SU-DHL-6 (cell line): ENCODE data around the gene STEAP3.

Experiments
- H2AFZ ChIP-seq: fragments of 200-600 bp; sonication (generic); 2 replicates; pipeline ENCODE4 v1.6.1; 2014; ENCODE audit warnings: low read depth, mild to moderate bottlenecking, moderate library complexity, mixed read lengths, antibody characterized with exemption, low read length; ENCODE audit not compliant: severe bottlenecking
- H3F3A ChIP-seq: fragments of 200-600 bp; shearing (Covaris generic); 2 replicates; pipeline ENCODE4 v1.6.0; 2016; ENCODE audit warnings: antibody characterized with exemption, mild to moderate bottlenecking; ENCODE audit not compliant: insufficient read depth
- H3K27ac ChIP-seq: fragments of 200-600 bp; sonication (generic); 2 replicates; pipeline ENCODE4 v1.5.1; 2016; ENCODE audit warnings: low read depth, mild to moderate bottlenecking, low read length, moderate library complexity, mixed read lengths
- H3K27me3 ChIP-seq: fragments of 200-600 bp; sonication (generic), shearing (Covaris generic); 2 replicates; pipeline ENCODE4 v1.6.0; 2014; ENCODE audit warnings: mild to moderate bottlenecking, low read length
- H3K36me3 ChIP-seq: fragments of 200-600 bp; sonication (generic); 2 replicates; pipeline ENCODE4 v1.6.1; 2014; ENCODE audit warnings: mild to moderate bottlenecking, low read length, mixed read lengths
- H3K4me2 ChIP-seq: fragments of 300-600, 200-600 bp; shearing (Covaris generic), sonication (generic); 2 replicates; pipeline ENCODE4 v1.6.0; 2014; ENCODE audit warnings: low read length, low read depth, mild to moderate bottlenecking; ENCODE audit not compliant: poor library complexity, severe bottlenecking
- H3K4me3 ChIP-seq: fragments of 200-600 bp; sonication (generic); 2 replicates; pipeline ENCODE4 v1.5.1; 2014; ENCODE audit warnings: antibody characterized with exemption, low read length, mild to moderate bottlenecking, mixed read lengths; ENCODE audit not compliant: insufficient read depth, poor library complexity, severe bottlenecking
- H3K79me2 ChIP-seq: fragments of 200-600 bp; sonication (generic); 2 replicates; pipeline ENCODE4 v1.6.1; 2014; ENCODE audit warnings: mild to moderate bottlenecking, low read length, moderate library complexity; ENCODE audit not compliant: insufficient read depth
- H3K9ac ChIP-seq: fragments of 200-600 bp; sonication (generic); 2 replicates; pipeline ENCODE4 v1.7.0; 2014; ENCODE audit warnings: mild to moderate bottlenecking, low read length
- H3K9me2 ChIP-seq: fragments of 200-600 bp; sonication (generic); replicated peaks from 2 replicates; pipeline ENCODE4 v1.6.1; 2014; ENCODE audit warnings: low read length; ENCODE audit not compliant: insufficient read depth
- H3K9me3 ChIP-seq: fragments of 200-600 bp; sonication (generic); 2 replicates; pipeline ENCODE4 v1.6.1; 2014; ENCODE audit warnings: low read length, mixed read lengths; ENCODE audit not compliant: insufficient read depth
- H4K20me1 ChIP-seq: fragments of 200-600 bp; sonication (generic); 2 replicates; pipeline ENCODE4 v1.6.1; 2014; ENCODE audit warnings: low read depth, mild to moderate bottlenecking, antibody characterized with exemption, low read length, moderate library complexity, mixed read lengths
- CTCF ChIP-seq: fragments of 200-600 bp; sonication (generic); IDR thresholded peaks from one replicate; pipeline ENCODE4 v1.5.1; 2017; ENCODE audit warnings: antibody characterized with exemption, mild to moderate bottlenecking, low read length, moderate library complexity; ENCODE audit not compliant: insufficient read depth, poor library complexity, severe bottlenecking
- EZH2phosphoT487 ChIP-seq: fragments of 200-600 bp; sonication (generic), shearing (Covaris generic); conservative IDR thresholded peaks from 2 replicates; pipeline ENCODE4 v1.6.1; 2018; ENCODE audit warnings: mild to moderate bottlenecking, antibody characterized with exemption, low read length, moderate library complexity, mixed read lengths

The STEAP3 gene

DNA sequence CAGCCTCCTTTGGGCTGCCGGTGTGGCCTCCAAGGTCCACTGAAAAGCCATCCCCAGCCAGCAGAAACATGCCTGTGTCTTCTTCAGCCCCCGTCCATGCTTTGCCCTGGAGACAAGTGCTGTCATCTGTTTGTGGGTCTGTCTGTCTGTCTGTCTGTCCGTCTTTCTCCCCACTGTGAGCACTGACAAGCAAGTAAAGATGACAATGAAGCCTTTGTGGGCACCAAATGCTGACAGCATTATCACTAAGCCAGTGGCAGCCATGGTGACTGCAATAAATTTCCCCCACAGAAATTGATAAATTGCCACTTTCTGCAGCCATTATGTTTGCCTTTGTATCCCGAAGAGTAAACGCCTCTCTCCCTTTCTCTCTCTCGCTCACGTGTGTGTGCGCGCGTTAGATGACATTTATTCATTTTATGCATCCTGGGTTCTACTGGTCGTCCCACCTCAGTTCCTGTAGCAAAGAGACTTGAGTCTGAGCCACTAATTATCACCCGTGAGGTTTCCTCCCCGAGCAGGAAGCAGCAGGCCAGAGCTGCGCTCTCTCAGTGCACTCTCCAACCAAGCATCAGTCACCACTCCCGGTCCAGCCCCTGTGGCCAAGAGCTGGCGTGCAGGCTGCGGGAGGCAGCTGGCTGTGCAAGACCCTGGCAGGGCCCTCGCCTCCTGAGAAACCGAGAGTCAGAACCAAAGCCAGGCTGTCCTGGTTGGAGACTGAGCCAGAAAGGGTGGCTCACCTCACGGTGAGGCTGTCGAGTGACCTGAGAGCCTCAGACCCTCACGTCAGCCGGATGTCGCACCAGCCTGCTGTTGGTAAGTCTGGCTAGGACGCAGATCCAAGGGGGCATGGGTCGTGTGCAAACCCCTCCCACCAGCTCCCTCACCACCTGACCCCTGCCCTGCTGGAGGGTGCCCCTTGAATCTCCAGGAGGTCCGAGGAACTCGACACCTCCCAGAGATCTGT lies 6.9 kb downstream of the STEAP3 start:
- Histone ChIP-seq H2AFZ (no peak overlapping the region), H3K4me3 (no peak overlapping the region), H3K4me2 (no peak overlapping the region), H3K27ac (no peak overlapping the region), H3K27me3 (no peaks in the 10 kb centered on the region), H3F3A (no peaks in the 10 kb centered on the region), H3K79me2 (no peaks in the 10 kb centered on the region), H3K9me2 (no peaks in the 10 kb centered on the region), H3K9me3 (no peaks in the 10 kb centered on the region), H3K9ac (no peak overlapping the region), H3K36me3 (no peaks in the 10 kb centered on the region), H4K20me1 (no peaks in the 10 kb centered on the region)
- TF ChIP-seq EZH2phosphoT487: no peak
- no peak for TF ChIP-seq CTCF

DNA sequence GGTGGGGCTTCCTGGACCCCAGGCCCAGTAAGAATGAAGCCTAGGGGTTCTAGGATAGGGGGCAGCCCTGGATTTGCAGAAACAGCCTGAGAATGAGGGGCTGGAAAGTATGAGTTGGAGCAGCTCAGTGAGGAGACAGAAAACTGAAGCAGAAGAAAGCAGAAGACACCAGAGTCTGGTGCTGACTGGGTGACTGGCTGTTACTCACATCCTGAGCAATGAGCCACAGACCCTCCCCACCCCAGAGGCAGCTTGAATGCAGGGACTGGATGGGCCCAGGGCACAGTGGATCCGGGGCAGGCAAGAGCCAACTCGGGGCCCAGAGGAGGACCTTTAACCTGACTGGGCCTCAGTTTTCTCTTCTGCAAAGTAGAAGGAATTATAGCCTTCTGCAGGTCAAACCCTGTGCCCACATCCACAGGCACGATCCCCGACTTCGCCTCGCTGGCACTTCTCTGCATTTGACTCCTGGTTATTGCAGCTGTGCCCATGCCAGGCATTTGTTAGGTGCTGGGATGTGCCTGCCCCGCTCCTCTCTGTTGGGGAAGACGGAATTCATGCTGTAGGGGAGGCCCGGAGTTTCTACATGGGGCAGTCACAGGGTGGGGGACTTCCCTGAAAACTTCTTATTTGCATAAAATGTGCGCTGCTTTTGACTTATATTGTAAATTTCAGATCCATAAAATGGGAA lies 8.5 kb downstream of the STEAP3 start:
- H3K4me2 ChIP-seq: no peak overlapping the region
- no peak overlapping the region for H3K9ac ChIP-seq
- no peaks in the 10 kb centered on the region for H3K9me3 ChIP-seq
- H3F3A ChIP-seq: no peaks in the 10 kb centered on the region
- H4K20me1 ChIP-seq: no peaks in the 10 kb centered on the region
- H3K9me2 ChIP-seq: no peaks in the 10 kb centered on the region
- no peak overlapping the region for H2AFZ ChIP-seq
- H3K4me3 ChIP-seq: no peak overlapping the region
- H3K36me3 ChIP-seq: no peaks in the 10 kb centered on the region
- H3K79me2 ChIP-seq: no peaks in the 10 kb centered on the region
- no peaks in the 10 kb centered on the region for H3K27me3 ChIP-seq
- no peak overlapping the region for H3K27ac ChIP-seq
- TF ChIP-seq CTCF: no peak
- no peak for TF ChIP-seq EZH2phosphoT487

- Histone ChIP-seq H3K27me3 (no peaks in the 10 kb centered on the region), H3K27ac (no peak overlapping the region), H3K4me2 (no peak overlapping the region), H3K36me3 (no peaks in the 10 kb centered on the region), H3K9me2 (no peaks in the 10 kb centered on the region), H3K79me2 (no peaks in the 10 kb centered on the region), H3K4me3 (no peak overlapping the region), H3K9me3 (no peaks in the 10 kb centered on the region), H4K20me1 (no peaks in the 10 kb centered on the region), H2AFZ (no peak overlapping the region), H3F3A (no peaks in the 10 kb centered on the region), H3K9ac (no peak overlapping the region)
- TF ChIP-seq EZH2phosphoT487 (no peak), CTCF (no peak)
Observed at GRCh38 chr2:119232666-119232993, 9.0 kb downstream of the STEAP3 start.
